GOT3 (cell line): ENCODE data around the gene SMARCAD1.

Experiments used
- DNase-seq: peaks from one replicate; lab custom pipeline; 2025; ENCODE audit warnings: mixed read lengths; lab: John Stamatoyannopoulos, UW

The SMARCAD1 gene

GRCh38 chr4:94207469-94208224, at the start of gene SMARCAD1:
TSS of gene SMARCAD1 (plus strand) at chr4:94207865. CDS start at chr4:94208395, 530 bp downstream.
- peak; percentile 75 for DNase-seq

- DNase-seq: no peak
Observed at GRCh38 chr4:94158883-94159282, 48.8 kb upstream of the SMARCAD1 start.

GRCh38 chr4:94159790-94160189, 47.9 kb upstream of the SMARCAD1 start:
- DNase-seq: no peak

- DNase-seq: no peak
Observed at GRCh38 chr4:94160774-94161173, 46.9 kb upstream of the SMARCAD1 start.

GRCh38 chr4:94165256-94165655, 42.4 kb upstream of the SMARCAD1 start:
- no peak for DNase-seq

GRCh38 chr4:94168321-94168720, 39.3 kb upstream of the SMARCAD1 start:
- no peak for DNase-seq

GRCh38 chr4:94169803-94170372, 37.8 kb upstream of the SMARCAD1 start:
- no peak for DNase-seq

- no peak for DNase-seq
Observed at GRCh38 chr4:94171616-94172015, 36.0 kb upstream of the SMARCAD1 start.

- DNase-seq: no peak
Observed at GRCh38 chr4:94175553-94176261, 32.0 kb upstream of the SMARCAD1 start.

GRCh38 chr4:94177822-94178221, 29.8 kb upstream of the SMARCAD1 start:
- DNase-seq: no peak

GRCh38 chr4:94181815-94182214, 25.9 kb upstream of the SMARCAD1 start:
- DNase-seq: no peak

- no peak for DNase-seq
Observed at GRCh38 chr4:94202769-94203168, 4.9 kb upstream of the SMARCAD1 start.

- no peak for DNase-seq
Observed at GRCh38 chr4:94208266-94208665, 601 bp downstream of the SMARCAD1 start.

GRCh38 chr4:94208918-94209317, 1.3 kb downstream of the SMARCAD1 start:
- no peak for DNase-seq

- DNase-seq: no peak
Observed at GRCh38 chr4:94211861-94212260, 4.2 kb downstream of the SMARCAD1 start.

GRCh38 chr4:94214703-94215319, 7.1 kb downstream of the SMARCAD1 start:
- no peak for DNase-seq

GRCh38 chr4:94216394-94216793, 8.7 kb downstream of the SMARCAD1 start:
- DNase-seq: no peak

- DNase-seq: no peak
Observed at GRCh38 chr4:94219402-94219801, 11.7 kb downstream of the SMARCAD1 start.

GRCh38 chr4:94221916-94222315, 14.3 kb downstream of the SMARCAD1 start:
- no peak for DNase-seq

GRCh38 chr4:94225449-94225848, 17.8 kb downstream of the SMARCAD1 start:
- no peak for DNase-seq

- no peak for DNase-seq
Observed at GRCh38 chr4:94226763-94227162, 19.1 kb downstream of the SMARCAD1 start.

GRCh38 chr4:94228493-94229216, 21.0 kb downstream of the SMARCAD1 start:
- no peak for DNase-seq
